ENCODE measurements around the gene ANAPC16.

Gene ANAPC16

GRCh38 chr10:72274730-72275350, 59.0 kb downstream of the ANAPC16 start:
- Histone ChIP-seq H3K27ac (peak overlapping the region; percentile 97), H3K9me3 (ENCODE audit: severe bottlenecking) (no peaks in the 10 kb centered on the region), H3K27me3 (ENCODE audit: insufficient read depth, low read depth, severe bottlenecking) (no peaks in the 10 kb centered on the region), H3K36me3 (peaks cover 16% of the 10 kb centered on the region), H3K4me3 (ENCODE audit: low read depth, low read length) (peak overlapping the region; percentile 68)
- DNase-seq: peak; percentile 76
- TF ChIP-seq CTCF (IDR thresholded peaks at IDR 0.05; ENCODE audit: low read depth, low read length): peak; percentile 93

- Histone ChIP-seq H3K9me3 (ENCODE audit: severe bottlenecking) (no peaks in the 10 kb centered on the region), H3K27me3 (ENCODE audit: insufficient read depth, low read depth, severe bottlenecking) (no peaks in the 10 kb centered on the region), H3K36me3 (peaks cover 16% of the 10 kb centered on the region), H3K27ac (peak overlapping the region; percentile 97), H3K4me3 (ENCODE audit: low read depth, low read length) (peak overlapping the region; percentile 68)
- TF ChIP-seq CTCF (IDR thresholded peaks at IDR 0.05; ENCODE audit: low read depth, low read length): no peak
- peak; percentile 75 for DNase-seq
Observed at GRCh38 chr10:72275351-72276012, 59.7 kb downstream of the ANAPC16 start.

GRCh38 chr10:72276013-72276387, 60.2 kb downstream of the ANAPC16 start:
- no peak for TF ChIP-seq CTCF (IDR thresholded peaks at IDR 0.05; ENCODE audit: low read depth, low read length)
- DNase-seq: no peak
- H3K27ac ChIP-seq: peak overlapping the region; percentile 35

GRCh38 chr10:72276421-72277339, 60.9 kb downstream of the ANAPC16 start:
- Histone ChIP-seq H3K9me3 (ENCODE audit: severe bottlenecking) (no peaks in the 10 kb centered on the region), H3K27me3 (ENCODE audit: insufficient read depth, low read depth, severe bottlenecking) (no peaks in the 10 kb centered on the region), H3K27ac (no peak overlapping the region), H3K4me3 (ENCODE audit: low read depth, low read length) (no peak overlapping the region), H3K36me3 (peaks cover 16% of the 10 kb centered on the region)
- no peak for DNase-seq
- TF ChIP-seq CTCF (IDR thresholded peaks at IDR 0.05; ENCODE audit: low read depth, low read length): no peak

More at GRCh38 chr10:72276013-72276387, 60.2 kb downstream of the ANAPC16 start:
- Histone ChIP-seq H3K4me3 (ENCODE audit: low read depth, low read length) (peak overlapping the region; percentile 68), H3K9me3 (ENCODE audit: severe bottlenecking) (no peaks in the 10 kb centered on the region), H3K36me3 (peaks cover 16% of the 10 kb centered on the region), H3K27me3 (ENCODE audit: insufficient read depth, low read depth, severe bottlenecking) (no peaks in the 10 kb centered on the region)

- H3K4me3 ChIP-seq (ENCODE audit: low read depth, low read length): no peak overlapping the region
- DNase-seq: no peak
- H3K36me3 ChIP-seq: peaks cover 16% of the 10 kb centered on the region
- no peaks in the 10 kb centered on the region for H3K27me3 ChIP-seq (ENCODE audit: insufficient read depth, low read depth, severe bottlenecking)
- no peak for TF ChIP-seq CTCF (IDR thresholded peaks at IDR 0.05; ENCODE audit: low read depth, low read length)
- no peaks in the 10 kb centered on the region for H3K9me3 ChIP-seq (ENCODE audit: severe bottlenecking)
- H3K27ac ChIP-seq: no peak overlapping the region
Observed at GRCh38 chr10:72277340-72277995, 61.7 kb downstream of the ANAPC16 start.

Measured in WERI-Rb-1 (cell line).